PFSK-1 (cell line): Measurements from ENCODE around the gene FBXO33.

Source experiments
- FOXP2 ChIP-seq: optimal IDR thresholded peaks from 2 replicates; pipeline ENCODE3; 2011; ENCODE audit warnings: borderline replicate concordance, control low read depth, inconsistent platforms; ENCODE audit not compliant: insufficient read depth; ENCODE audit errors: extremely low read length, extremely low read depth
- POLR2AphosphoS5 ChIP-seq: IDR thresholded peaks from 2 replicates; pipeline ENCODE4 v1.6.1; 2012; ENCODE audit warnings: low read depth, mild to moderate bottlenecking, control low read depth, low read length, moderate library complexity
- SIN3A ChIP-seq: IDR thresholded peaks from 2 replicates; pipeline ENCODE4 v1.6.1; 2012; ENCODE audit warnings: mild to moderate bottlenecking, low read length, moderate library complexity, borderline replicate concordance; ENCODE audit not compliant: insufficient read depth
- TAF1 ChIP-seq: IDR thresholded peaks from 2 replicates; pipeline ENCODE4 v1.6.1; 2012; ENCODE audit warnings: low read length, control low read depth, borderline replicate concordance; ENCODE audit not compliant: insufficient read depth
- TF ChIP-seq, protein P1 (sequence below), 2 experiments: IDR thresholded peaks; 2 replicates each; pipeline versions ENCODE4 v1.6.1 to v1.8.0; 2011 to 2012; ENCODE audit warnings: low read depth in 2 of 2, low read length in 2 of 2, control low read depth in 1 of 2, inconsistent platforms in 1 of 2, mild to moderate bottlenecking in 1 of 2, moderate library complexity in 1 of 2; ENCODE audit not compliant: insufficient read depth in 1 of 2

Gene FBXO33

GRCh38 chr14:39459795-39460478, 27.7 kb upstream of the FBXO33 start:
- TF ChIP-seq TAF1 = no peak
- no peak for TF ChIP-seq POLR2AphosphoS5
- TF ChIP-seq, protein P1, sequence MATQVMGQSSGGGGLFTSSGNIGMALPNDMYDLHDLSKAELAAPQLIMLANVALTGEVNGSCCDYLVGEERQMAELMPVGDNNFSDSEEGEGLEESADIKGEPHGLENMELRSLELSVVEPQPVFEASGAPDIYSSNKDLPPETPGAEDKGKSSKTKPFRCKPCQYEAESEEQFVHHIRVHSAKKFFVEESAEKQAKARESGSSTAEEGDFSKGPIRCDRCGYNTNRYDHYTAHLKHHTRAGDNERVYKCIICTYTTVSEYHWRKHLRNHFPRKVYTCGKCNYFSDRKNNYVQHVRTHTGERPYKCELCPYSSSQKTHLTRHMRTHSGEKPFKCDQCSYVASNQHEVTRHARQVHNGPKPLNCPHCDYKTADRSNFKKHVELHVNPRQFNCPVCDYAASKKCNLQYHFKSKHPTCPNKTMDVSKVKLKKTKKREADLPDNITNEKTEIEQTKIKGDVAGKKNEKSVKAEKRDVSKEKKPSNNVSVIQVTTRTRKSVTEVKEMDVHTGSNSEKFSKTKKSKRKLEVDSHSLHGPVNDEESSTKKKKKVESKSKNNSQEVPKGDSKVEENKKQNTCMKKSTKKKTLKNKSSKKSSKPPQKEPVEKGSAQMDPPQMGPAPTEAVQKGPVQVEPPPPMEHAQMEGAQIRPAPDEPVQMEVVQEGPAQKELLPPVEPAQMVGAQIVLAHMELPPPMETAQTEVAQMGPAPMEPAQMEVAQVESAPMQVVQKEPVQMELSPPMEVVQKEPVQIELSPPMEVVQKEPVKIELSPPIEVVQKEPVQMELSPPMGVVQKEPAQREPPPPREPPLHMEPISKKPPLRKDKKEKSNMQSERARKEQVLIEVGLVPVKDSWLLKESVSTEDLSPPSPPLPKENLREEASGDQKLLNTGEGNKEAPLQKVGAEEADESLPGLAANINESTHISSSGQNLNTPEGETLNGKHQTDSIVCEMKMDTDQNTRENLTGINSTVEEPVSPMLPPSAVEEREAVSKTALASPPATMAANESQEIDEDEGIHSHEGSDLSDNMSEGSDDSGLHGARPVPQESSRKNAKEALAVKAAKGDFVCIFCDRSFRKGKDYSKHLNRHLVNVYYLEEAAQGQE (IDR thresholded peaks at IDR 0.05; ENCODE audit: insufficient read depth in 1 of 2, low read depth in 2 of 2, low read length in 2 of 2) = no peak
- no peak for TF ChIP-seq SIN3A

DNA sequence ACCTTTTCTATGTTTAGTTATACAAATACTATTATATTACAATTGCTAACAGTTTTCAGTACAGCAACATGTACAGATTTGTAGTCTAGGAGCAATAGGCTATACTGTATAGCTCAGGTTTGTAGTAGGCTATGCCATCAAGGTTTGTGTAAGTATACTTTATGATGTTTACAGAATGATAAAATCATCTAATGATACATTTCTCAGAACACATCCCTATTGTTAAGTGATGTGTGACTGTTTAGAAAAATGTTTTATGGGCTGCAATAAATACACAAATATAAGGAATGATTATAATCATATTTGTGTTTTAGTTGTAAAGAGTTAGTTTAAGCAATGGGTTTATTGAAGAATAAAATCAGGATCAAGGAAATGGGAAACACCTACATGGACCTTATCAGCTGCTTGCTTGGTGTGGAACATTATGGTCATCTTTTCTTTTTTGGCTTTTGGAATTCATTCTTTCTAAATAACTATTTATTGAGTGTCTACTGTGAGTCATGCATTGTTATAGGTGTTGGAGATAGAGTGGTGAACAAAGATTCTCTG, 24.5 kb upstream of the FBXO33 start:
- TF ChIP-seq TAF1 (no peak), POLR2AphosphoS5 (no peak), FOXP2 (no peak), SIN3A (no peak)
- TF ChIP-seq, protein P1 (IDR thresholded peaks at IDR 0.05; ENCODE audit: insufficient read depth in 1 of 2, low read depth in 2 of 2, low read length in 2 of 2) = no peak

DNA sequence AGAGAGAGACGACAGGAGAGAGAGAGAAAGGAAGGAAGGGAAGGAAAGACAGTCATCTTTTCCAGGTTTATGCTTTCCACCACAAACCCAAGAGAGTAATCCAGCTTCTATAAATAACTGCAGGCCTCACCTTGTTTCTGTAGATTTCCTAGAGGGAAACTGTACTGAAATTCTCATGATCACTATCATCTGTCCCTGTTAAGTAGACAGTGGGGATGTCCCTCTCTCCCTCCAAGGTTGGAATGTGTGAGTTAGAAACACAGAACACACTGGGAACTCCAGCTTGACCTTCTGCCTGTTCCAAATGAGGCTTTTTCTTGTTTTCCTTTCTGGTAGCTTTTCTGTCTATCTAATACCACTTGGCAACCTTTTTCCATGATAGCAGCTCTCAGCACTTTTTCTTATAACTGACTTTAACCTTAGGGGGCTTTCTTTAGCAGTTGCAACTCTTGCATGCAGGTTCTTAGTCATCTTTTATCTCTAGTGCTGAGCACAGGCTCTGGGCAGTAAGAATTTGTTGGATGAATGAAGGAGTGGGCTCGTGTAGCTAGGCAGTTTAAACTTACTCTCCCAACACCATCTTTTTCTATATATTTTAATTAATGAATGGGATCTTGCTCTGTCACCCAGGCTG, 22.8 kb upstream of the FBXO33 start:
- no peak for TF ChIP-seq SIN3A
- no peak for TF ChIP-seq TAF1
- TF ChIP-seq, protein P1 (IDR thresholded peaks at IDR 0.05; ENCODE audit: insufficient read depth in 1 of 2, low read depth in 2 of 2, low read length in 2 of 2) = no peak
- TF ChIP-seq POLR2AphosphoS5 = no peak
- TF ChIP-seq FOXP2 = no peak

GRCh38 chr14:39452680-39453079, 20.4 kb upstream of the FBXO33 start:
- TF ChIP-seq FOXP2 = no peak
- TF ChIP-seq, protein P1 (IDR thresholded peaks at IDR 0.05; ENCODE audit: insufficient read depth in 1 of 2, low read depth in 2 of 2, low read length in 2 of 2) = no peak

- TF ChIP-seq TAF1 (no peak), FOXP2 (no peak), POLR2AphosphoS5 (no peak), SIN3A (no peak)
- TF ChIP-seq, protein P1 (IDR thresholded peaks at IDR 0.05; ENCODE audit: insufficient read depth in 1 of 2, low read depth in 2 of 2, low read length in 2 of 2) = no peak
Observed at GRCh38 chr14:39451811-39452210, 19.6 kb upstream of the FBXO33 start.
